HL-60/S4 (cell line): Measurements from ENCODE around the gene NAV2.

ENCODE experiments used
- in situ Hi-C: fragments of 300-500 bp; cut with MboI; formaldehyde crosslinking; loops from 2 replicates; pipeline ENCODE4 v1.14.3; 2022; ENCODE audit warnings: low sequenced_read_pairs

NAV2 gene

DNA sequence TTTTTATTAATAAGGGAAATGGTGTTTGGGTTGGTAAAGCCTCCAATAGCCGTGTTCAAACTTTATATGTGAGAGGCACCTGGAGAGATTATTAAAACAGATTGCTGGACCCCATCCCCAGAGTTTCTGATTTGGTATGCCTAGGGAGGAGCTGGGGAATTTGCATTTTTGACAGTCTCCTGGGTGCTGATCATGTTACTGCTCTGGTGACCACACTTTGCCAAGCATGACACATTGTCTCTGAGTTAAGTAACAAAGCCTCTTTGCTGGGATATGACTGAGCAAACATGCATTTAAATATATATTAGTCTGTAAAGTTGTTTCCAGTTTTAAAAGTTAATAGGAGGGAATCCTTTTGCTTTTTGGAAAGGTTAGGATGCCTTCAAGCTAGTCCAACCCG is 140.4 kb downstream of the NAV2 start:
- in situ Hi-C loops: no loop called here

DNA sequence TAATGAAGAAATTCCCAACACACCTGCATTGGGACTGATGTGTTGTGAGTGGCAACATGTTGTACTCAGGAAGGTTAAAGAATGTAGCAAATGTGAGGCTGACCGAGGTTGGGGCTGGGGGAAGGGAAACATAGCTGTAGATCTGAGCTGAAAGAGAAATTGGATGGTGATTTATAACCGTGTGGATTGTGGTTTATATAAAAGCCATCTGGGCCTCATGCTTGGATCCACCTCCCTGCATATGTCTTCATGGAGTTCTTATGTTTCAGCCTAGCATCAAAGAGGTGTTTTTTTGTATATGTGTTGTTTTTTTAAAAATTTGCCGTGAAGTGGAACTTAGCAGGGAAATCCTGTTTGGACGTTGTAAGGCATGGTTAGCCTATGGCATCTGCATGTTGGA is 141.3 kb downstream of the NAV2 start:
- in situ Hi-C loops: no loop called here

DNA sequence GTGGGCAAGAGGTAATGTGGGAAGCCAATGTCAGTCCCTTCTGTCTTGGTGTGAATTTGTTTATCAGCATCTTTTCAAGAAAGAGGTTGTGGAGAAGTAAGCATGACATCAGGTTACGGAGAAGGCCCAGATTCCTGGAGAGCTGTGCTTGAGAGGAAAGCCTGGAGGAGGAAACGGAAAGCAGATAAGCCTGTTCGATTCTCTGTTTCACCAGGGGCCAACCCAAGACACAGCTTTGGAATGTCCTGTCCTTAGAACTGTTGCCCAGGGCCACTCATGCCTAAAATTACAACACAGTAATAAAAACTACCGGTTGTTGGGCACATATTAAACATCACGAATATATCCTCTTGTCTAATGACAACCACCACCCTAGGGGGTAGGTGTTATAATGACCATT is 148.5 kb downstream of the NAV2 start:
- in situ Hi-C loops: no loop called here

DNA sequence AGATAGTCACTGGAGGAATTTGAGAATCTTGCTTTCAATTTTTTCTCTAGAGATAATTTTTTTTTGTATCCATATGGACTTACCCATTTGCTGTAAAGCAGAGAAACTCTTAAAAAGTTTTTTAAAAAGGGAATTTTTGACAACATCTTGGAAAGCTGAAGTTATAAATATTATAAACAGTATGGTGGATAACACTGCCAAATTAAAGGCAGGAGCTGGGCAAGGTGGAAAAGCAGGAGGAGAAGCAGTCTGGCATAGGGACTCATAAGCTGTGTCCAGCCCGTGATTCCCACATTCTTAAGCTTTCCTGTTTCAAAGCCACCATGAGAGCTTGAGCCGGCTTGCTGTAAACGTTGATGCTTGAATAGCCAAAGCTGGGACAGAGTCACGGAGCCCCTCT is 149.5 kb downstream of the NAV2 start:
- in situ Hi-C loops: no loop called here

DNA sequence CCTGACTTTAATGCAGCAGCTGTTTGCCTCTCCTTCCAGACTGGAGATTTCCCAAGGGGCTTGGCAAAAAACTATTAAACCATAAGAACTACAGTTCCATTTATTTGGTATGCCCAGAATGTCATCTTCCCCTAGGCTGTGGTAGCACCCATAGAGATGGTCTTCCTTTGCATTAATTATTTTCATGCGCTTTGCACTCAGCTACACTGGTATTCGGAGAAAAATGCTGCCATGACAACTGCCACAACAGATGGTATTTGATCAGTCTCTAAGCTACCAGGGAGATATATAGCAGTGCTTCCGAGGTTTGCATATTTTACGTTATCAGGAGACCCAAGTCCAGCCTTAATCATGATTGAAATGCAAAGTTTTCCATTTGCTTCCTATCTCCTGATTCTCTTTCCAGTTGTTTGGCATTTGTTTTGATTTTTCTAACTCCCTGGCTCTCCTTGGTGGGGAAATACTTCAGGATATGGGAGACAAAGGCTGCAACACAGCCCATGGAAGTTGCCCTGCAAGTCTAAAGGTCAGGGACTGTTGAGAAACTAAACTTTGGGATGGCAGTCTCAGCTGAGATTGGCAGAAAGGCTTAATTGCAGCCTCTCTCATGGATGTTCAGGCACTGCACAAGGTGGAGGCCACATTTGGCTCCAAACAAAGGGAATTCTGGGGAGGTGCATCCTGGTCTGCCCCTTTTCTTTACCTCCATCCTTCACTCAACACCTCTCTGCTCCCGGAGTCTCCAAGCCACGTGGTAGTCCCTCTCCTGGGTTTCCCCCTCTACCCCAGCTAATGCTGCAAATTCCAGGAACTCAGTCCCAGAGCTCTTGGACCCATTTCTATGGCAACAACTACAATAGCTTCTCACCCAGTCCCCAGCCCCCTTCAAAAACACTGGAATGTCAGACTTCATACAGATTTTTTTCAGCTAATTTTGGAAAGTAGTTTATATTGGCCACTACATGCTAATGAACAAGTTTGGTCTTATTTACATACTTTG is 151.8 kb downstream of the NAV2 start:
- in situ Hi-C loops: no loop called here

DNA sequence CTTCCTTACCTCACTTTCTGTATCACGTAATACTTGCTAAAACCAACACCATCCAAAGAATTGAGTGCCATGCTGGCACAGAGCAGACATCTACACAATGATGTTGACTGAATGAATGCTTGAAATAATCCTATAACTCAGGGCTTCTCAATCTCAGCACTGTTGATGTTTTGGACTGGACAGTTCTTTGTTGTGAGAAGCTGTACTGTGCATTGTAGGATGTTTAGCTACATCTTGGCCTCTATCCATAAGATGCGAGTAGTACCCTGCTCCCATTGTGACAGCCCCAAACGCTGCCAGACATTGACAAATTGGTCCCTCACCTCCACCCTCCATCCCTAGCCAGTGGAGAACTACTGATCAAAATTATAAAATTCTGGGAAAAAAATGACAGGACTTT is 153.4 kb downstream of the NAV2 start:
- in situ Hi-C loops: no loop called here

DNA sequence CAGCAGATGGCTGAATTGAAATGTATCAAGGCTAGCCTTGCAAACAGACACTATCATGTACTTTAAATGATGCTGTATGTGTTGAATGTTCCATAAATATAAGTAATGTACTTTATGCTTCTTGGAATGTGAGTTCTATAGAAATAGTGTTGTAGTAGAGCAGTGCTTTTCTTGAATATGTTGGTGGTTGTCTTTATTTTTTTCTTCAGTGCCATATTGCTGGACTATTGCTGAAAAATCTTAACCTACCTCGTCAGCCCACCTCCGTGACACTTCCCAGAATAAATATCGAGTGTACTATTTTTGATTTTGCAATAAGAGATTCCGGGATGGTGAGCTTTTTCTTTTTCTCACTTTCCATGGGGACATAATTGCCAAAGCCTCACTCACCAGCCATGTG is 153.9 kb downstream of the NAV2 start:
- in situ Hi-C loops: no loop called here

DNA sequence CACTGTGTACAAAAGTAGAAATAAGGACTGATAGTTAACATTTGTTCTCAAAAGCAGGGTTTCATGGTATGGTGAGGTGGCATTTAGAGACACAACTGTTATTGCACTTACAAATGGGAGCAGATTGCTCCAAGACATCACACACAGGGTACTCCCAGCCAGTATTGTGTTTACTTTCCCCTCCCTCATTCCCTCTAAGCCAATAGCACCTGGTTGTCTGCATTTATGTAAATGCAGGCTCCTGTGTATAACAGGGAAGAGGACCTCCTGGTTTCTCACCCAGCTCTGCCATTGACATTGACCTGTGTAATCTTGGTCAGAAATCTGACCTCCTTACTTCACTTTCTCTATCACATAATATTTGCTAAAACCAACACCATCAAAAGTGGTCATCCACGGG is 154.4 kb downstream of the NAV2 start:
- in situ Hi-C loops: no loop called here

DNA sequence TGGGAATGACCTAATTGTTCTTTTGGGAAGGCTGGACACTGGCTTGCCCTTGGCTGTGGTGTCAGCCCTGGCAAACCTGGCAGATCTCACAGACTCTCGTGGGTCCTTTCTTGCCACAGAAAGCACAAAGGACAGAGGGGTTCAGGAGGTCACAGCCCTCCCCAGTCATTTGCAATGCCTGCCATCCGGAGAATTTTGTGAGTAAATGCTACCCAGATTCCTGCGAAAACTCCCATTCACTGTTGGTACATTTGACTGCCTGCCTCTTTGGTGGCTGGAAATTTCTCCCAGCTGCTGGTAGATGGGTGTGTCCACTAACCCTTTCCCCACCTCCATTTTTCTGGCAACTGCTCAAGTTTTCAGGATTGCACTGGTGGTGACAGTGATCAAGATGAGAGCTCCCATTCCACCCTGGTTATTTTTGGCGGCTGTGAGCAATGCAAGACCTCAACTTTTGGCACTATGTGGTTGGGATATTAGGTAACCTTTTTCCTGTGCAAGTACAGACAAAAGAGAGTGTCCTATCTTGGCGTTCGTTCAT is 155.7 kb downstream of the NAV2 start:
- in situ Hi-C loops: no loop called here

DNA sequence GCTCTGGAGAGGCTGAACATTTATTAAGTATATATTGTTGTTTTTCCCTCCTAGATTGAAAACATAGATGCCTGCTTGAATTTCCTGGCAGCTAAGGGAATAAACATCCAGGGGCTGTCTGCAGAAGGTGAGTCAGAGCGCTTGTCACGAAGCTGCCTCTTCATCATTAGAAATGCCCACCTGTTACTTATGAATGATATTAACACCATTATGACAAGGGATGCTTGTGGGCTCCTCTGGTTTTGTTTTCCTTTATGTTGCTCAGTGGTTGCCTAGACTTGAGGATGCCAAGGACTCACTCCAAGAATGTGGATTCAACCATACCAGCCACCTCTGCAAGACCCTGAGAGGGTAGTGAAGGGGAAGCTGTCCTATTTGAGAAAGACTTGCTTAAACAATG is 156.2 kb downstream of the NAV2 start:
- in situ Hi-C loops: no loop called here

DNA sequence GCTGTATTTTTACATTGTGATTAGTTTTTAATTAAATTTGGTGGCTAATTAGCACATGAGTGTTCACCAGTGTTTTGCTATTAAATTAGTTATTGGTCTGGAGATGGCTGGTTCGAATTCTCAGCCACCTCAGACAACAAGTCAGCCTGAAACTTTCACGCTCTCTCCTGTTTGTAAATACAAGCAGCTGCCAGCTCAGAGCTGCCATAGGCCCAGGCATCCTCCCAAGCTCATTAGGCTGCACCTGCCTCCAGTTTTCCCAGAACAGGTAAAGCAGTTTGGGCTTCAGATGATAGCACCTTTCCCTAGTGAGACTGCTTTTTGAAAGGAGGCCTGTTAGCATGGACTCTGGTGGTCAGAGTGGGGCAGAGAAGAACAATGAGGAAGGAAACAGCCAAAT is 156.8 kb downstream of the NAV2 start:
- in situ Hi-C loops: no loop called here

DNA sequence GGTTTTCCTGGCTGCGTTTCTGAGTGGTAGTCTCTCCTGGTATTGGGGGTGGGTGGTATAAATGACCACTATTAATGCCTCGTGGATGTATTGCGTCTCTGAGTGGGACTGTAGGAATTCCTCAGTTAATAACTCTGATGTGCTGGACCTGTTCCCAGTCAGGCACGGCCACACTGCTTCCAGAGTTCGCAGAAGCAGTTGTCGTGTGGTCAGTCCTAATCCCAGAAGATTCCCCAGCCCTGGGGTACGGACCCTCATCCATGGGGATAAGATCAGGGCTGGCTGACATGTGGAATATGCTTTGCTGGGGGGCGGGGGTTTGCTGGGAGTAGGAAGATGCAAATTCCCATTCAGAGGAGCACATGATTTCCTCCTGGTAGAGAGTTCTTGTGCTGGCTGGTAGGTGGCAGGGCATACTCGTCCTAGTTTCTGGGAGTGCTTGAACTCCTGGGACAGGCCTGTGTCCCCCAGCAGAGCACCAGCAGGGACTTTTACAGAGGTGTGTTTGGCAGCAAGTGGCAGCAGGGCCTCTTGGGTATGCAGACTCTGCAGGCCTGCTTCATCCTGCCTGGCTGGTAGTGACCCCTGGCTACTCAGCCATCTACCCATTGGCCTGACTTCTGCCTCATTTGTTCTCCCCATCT is 157.4 kb downstream of the NAV2 start:
- in situ Hi-C loops: no loop called here

DNA sequence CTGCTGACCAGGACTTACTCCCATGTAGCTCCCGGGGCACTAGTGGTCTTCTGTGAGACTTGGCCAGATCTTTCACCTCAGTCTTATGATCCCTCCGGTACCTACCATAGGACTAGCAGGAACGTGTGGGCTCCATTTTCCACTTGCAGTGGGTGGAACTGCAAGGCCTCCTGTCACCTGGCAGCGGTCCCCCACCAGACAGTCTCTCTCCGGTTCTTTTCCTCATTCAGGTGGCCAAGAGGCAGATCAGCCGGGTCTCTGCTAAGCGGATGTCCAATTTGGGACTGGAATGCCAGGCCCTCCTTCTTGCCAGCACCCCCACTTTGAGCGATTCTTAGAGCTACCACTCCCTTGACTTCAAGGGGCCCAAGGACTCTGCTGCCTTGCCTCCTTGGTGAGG is 158.9 kb downstream of the NAV2 start:
- in situ Hi-C loops: no loop called here

DNA sequence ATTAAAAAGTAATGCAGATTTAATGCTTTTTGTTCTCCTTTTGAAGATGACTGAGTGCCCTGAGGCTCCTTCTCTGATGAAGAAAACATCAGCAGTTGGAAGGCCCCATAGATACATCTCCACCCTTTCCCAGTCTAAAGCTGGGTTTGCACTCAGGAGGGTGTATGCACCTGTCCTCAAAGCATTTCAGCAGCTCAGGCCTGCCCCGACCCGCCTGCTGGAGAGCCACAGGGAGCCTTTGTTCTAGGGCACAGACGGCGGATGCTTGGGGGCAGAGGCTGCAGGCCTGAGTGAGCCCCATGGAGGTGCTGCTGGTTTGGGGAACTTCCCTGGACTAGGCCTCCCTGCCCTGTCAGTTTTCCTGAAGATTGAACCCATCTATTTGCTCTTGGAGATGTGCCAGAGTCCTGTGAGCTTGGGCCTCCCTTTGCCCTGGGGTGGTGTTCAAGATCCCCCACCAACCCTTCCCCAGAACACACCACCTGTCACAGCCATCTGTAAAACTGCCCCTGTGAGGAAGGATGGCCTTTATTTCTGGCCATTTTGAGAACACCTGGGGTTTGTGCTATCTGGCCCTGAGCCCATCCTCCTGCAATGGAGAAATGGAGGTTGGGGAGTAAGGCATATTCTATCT is 160.0 kb downstream of the NAV2 start:
- in situ Hi-C loops: no loop called here

DNA sequence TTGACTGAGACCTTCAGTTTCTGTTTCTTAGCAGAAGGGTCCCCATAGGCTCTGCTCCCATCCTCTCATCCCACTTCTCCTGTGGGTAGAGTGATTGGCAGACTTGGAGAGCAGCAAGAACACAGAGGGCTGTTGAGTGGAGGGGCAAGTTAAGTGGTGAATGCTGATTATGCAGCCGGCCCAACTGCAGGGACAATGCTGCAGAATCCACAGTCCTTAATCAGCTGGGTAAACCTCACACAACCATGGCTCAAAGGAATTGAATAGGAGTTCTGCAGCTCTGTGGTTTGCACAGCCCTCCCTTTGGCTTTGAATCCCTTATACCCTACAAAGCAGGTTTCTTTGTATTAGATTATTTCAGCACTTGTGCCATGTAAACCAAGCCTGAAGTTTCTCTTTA is 161.1 kb downstream of the NAV2 start:
- in situ Hi-C loops: no loop called here

DNA sequence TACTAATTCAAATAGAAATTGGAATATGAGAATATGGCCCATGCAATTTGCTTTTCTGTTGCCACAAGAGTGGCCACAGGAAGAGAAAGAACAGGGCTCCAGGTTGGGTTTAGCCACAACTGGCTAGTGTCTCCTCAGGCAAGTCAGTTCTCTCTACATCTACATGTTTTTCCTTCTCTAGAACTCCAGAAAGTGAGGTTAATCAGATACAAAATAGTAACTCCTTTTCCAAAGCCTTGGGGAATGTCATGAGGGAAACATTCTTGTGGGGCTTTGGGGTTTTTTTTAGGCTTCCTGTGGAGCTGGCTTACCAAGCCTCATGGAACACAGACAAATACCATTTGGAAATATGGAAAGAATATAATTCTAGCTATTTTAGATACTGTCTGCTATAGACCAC is 161.6 kb downstream of the NAV2 start:
- in situ Hi-C loops: no loop called here

DNA sequence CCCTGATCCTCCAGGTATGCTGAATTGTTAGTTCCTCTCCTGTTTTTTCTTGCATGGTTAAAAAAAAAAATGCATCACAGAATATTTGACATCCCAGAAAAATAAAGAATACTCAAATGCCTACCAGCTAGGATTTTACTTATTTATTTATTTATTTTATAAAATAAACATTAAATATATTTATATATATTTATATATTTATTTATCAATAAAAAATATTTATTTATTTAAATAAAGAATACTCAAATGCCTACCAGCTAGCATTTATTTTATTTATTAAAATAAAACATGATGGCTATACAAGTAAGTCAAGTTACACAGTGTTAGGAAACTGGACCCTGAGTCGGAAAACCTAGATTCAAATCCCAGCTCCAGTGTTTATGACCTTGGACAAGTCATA is 164.1 kb downstream of the NAV2 start:
- in situ Hi-C loops: no loop called here

DNA sequence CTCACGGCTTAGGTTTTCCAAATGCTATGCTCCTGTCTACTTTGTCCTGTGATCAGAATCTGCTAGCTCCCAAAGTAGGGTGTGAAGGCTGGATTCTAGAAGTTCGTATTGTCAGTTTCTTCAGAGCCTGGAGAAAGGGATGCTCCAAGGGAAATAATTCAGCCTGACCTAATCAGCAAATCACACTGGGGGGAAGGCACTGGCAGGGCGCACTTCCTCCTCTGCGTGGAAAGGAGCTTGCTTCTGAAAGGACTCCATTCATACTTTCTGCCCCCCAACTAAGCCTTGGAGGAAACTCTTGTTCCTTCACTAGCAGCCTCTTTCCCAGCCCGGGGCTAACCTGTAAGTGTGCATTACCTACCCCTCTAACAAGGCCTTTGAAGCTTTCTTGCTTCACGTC is 165.9 kb downstream of the NAV2 start:
- in situ Hi-C loops: no loop called here

DNA sequence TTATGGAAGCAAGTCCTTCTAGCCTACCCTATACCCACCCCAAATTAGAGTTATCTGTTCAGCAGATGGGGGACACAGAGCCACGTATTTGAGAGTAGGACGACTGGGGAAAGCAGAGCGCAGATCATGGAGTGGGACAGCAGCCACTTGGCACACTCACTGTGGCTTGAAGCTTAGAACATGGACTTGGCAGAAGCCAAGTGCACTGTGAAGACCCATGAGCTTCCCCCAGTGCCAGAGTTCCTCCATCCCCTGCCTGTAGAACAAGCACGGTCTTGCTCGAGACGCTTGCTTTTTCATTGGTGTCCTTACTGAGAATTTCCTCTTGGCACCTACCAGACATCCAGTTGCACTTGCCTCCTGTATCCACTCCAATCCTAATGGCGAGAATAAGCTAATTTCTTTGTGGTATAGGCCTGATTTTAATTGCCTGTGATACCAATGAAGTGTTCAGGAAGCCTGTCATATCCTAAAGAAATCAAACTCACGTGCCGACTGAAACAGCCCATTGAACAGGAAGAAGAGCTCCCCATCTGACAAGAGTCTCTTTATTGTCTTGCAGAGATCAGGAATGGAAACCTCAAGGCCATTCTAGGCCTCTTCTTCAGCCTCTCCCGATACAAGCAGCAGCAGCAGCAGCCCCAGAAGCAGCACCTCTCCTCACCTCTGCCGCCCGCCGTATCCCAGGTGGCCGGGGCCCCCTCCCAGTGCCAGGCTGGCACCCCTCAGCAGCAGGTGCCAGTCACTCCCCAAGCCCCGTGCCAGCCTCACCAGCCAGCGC is 166.9 kb downstream of the NAV2 start:
- in situ Hi-C loops: no loop called here

DNA sequence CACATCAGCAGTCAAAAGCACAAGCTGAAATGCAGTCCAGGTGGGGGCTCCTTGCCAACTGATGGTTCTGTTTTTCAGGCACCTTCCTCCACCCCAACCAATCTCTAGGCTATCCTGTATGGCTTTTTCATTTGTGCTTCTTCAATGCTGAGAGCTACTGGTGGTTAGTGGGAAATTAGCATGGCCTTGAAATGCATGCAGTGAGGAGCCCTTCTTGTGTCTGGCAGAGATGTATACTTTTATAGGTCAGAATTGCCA is 167.4 kb downstream of the NAV2 start:
- in situ Hi-C loops: no loop called here

DNA sequence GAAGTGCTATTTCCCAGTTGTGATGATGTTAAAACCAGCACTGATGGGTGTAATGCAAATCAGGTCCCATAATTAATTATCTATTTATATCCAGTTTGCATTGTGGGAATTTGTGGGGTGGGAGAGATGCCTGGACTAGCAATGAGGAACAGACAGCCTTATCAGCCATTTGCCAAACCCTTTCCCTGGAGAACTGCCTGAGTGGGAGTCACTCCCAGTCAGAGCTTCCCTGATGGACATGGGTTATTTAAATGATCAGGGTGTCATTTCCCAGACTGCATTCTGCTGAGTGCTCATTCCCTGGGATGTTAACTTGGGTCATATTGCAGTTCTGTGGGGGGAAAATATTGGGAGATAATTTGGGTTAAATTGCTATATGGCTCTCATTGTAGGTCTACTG is 168.5 kb downstream of the NAV2 start:
- in situ Hi-C loops: no loop called here
